ENCODE results near the gene UBXN11.
"Not testable (repeated sequence)": the region's sequence is repeated elsewhere in the genome, so short reads cannot be mapped to it uniquely, and the experiment has no call there.

- TF ChIP-seq, protein P1, sequence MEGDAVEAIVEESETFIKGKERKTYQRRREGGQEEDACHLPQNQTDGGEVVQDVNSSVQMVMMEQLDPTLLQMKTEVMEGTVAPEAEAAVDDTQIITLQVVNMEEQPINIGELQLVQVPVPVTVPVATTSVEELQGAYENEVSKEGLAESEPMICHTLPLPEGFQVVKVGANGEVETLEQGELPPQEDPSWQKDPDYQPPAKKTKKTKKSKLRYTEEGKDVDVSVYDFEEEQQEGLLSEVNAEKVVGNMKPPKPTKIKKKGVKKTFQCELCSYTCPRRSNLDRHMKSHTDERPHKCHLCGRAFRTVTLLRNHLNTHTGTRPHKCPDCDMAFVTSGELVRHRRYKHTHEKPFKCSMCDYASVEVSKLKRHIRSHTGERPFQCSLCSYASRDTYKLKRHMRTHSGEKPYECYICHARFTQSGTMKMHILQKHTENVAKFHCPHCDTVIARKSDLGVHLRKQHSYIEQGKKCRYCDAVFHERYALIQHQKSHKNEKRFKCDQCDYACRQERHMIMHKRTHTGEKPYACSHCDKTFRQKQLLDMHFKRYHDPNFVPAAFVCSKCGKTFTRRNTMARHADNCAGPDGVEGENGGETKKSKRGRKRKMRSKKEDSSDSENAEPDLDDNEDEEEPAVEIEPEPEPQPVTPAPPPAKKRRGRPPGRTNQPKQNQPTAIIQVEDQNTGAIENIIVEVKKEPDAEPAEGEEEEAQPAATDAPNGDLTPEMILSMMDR (IDR thresholded peaks at IDR 0.05) = not testable (repeated sequence)
- TF ChIP-seq POLR2A (IDR thresholded peaks at IDR 0.05) = not testable (repeated sequence)
These were observed 22.9 kb upstream of the UBXN11 start for GRCh38 chr1:26329380-26329779.
